GM12874 (cell line): Measurements from ENCODE around the gene CFAP68.
A peak's percentile ranks its signal among the peaks of the same experiment; 100 is the strongest.

Source experiments
- CTCF ChIP-seq: IDR thresholded peaks from 2 replicates; pipeline ENCODE4 v1.5.1; 2011; ENCODE audit warnings: low read depth, mild to moderate bottlenecking, control low read depth, low read length, moderate library complexity; ENCODE audit not compliant: insufficient read depth

Gene CFAP68

DNA sequence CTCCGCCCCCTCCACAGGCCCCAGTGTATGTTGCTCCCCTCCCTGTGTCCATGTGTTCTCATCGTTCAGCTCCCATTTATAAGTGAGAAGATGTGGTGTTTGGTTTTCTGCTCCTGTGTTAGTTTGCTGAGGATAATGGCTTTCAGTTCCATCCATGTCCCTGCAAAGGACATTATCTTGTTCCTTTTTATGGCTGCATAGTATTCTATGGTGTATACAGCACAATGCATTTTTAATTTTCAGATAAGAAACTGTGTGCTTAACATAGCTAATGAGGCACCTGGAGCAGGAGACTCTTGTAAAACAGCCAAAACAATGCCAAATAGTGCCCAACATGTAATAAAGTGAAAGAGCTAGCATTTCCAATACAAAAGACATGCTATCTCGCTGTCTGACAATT, 29.7 kb upstream of the CFAP68 start:
- no peak for TF ChIP-seq CTCF

- no peak for TF ChIP-seq CTCF
Measured at GRCh38 chr11:111851067-111851466, 28.3 kb upstream of the CFAP68 start.

DNA sequence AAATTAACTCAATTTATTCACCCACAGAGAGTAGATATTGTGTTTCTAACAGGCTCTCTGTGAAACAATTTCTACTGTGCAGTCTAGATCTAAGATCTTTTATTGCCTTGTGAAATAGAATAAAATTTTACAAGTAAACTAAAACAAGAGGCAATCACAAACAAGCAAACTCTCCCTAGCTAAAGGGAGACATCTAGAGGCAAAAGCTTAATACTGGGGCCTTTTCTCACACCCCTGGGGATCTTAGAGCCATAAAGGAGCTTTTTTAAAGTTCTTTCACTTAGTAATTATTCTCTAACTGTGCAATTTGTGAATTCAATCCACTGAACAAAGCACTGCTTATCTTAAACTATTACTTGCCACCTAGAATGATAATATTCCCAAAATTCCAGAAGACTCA, 27.7 kb upstream of the CFAP68 start:
- peak; percentile 13; the same call in 1 of the 2 replicates for TF ChIP-seq CTCF

DNA sequence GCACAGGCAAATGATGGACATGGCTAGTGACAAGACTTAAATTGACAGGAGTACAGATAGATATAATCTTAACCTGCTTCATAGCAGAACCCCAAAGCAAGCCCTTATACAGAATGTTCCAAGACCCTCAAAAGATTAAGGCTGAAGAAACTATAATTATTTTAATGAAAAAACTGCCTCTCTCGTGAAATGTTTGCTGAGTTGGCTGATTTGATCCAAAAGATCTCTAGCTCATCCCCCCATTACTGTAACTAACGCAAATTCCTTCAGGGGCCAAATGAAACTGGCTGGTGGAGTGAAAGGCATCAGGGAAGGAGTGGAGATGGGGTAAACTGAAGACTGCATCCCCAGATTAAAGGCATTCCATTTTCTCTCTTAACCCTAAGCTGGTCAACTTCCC, 27.2 kb upstream of the CFAP68 start:
- TF ChIP-seq CTCF, result no peak

DNA sequence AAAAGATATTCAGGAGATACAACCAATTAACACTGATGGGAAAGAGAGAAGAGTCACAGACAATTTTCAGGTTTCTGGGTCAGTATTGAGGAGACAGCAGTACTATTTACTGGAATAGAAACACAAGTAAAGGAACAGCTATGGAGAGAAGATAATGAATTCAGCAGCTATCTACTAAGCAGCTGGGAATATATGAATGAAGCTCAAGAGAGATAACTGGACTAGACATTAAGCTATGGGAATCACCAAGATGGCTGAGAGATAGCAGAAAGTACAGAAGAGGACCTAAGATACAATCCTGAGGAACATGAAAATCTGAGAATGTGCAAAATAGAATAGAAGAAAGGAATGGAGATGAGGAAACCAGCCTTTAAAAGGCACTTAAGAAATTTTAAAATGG, 23.8 kb upstream of the CFAP68 start:
- TF ChIP-seq CTCF, result no peak

DNA sequence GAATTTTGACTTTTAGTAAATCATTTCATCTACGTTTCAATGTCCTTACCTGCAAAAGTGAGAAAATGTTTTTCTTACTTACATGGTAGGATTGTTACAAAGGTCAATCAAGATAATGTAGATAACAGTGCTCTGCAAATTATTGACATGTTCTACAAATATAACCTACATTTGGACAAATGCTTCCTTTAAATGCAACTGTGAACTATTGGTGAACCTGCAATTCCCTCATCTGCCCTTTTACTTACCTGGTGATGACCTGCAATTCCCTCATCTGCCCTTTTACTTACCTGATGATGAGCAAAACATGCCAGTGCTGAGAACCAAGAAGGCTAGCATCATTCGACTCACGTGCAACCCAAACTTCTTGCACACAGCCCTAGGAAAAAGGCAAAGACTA, 19.1 kb upstream of the CFAP68 start:
- TF ChIP-seq CTCF, result no peak

DNA sequence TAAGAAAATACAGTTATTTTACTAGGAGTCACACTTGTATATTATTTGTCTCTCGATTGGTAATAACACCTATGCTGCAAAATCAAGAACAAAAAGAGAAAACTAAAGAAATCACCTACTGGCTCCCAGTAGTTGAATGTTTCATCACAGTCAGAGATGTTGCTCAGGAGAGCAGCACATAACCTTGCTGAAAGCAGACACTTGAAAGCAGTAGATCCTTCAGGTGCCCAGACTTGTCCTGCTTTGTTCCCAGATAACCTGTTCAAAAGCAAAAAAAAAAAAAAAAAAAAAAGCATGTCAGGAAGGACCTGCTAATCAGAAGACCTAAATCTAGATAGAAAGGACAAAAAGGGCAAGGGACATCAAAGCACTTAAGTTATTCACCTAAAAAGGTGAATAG, 9.2 kb upstream of the CFAP68 start:
- TF ChIP-seq CTCF, result no peak

DNA sequence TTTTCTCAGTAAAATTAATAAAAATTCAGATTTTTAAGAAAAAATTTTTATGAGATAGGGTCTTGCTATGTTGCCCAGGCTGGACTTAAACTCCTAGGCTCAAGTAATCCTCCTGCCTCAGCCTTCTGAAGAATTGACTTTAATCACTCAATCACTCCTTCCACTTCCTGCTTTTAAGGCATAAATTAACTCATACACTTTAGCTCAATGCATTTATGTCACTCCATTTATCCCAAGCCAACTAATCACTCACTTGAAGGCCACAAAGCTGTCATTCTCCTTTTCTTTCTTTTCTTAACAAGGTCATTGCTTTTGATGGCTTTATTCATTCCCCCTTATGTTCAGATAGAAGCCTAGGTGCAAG, 8.8 kb upstream of the CFAP68 start:
- TF ChIP-seq CTCF, result no peak
